Right lobe of liver (tissue), 6 donors: ENCODE results near the gene TM9SF2. TPM values are rescaled to one million over a fixed set of nuclear protein-coding genes. Genes with fewer than 3 reads are reported as not detected.
"Not testable (repeated sequence)": the region's sequence is repeated elsewhere in the genome, so short reads cannot be mapped to it uniquely, and the experiment has no call there.

ENCODE experiments used
- ATAC-seq, 4 donors: fragments of 200-7000 bp; cut with Tn5 transposase; one replicate each; pipeline ENCODE4 v1.9.1; 2020; ENCODE audit warnings: mild to moderate bottlenecking in 4 of 4, moderate library complexity in 4 of 4
- DNase-seq, 3 donors: peaks; one replicate each; pipeline ENCODE4 v3.0.0-alpha.2; 2020
- H3K27ac ChIP-seq, 3 donors: fragments of 200-600 bp; one replicate each; pipeline ENCODE4 v1.8.0; 2022
- H3K27me3 ChIP-seq, 2 donors: fragments of 200-600 bp; one replicate each; pipeline ENCODE4 v1.8.0; 2022
- H3K36me3 ChIP-seq, 4 donors: fragments of 200-600 bp; sonication (generic) in 1 of 4; one replicate each; pipeline versions ENCODE4 v1.5.1 to v1.8.0; 2017 to 2022; ENCODE audit warnings: control low read depth in 1 of 4
- H3K4me1 ChIP-seq, 4 donors: fragments of 200-600 bp; sonication (generic) in 1 of 4; one replicate each; pipeline versions ENCODE4 v1.5.1 to v1.8.0; 2017 to 2022; ENCODE audit warnings: control low read depth in 1 of 4
- H3K4me3 ChIP-seq, 3 donors: fragments of 200-600 bp; one replicate each; pipeline ENCODE4 v1.8.0; 2022
- H3K9me3 ChIP-seq, 4 donors: fragments of 200-600 bp; sonication (generic) in 1 of 4; one replicate each; pipeline versions ENCODE4 v1.5.1 to v1.8.0; 2017 to 2022; ENCODE audit warnings: control low read depth in 1 of 4
- CTCF ChIP-seq, 4 donors: fragments of 200-600 bp in 3 of 4; fragments of 450-650 bp in 1 of 4; IDR thresholded peaks; one replicate each; pipeline versions ENCODE4 v1.5.1 to v1.8.0; 2016 to 2022; ENCODE audit warnings: antibody characterized with exemption in 4 of 4, mild to moderate bottlenecking in 2 of 4
- POLR2A ChIP-seq: fragments of 450-650 bp; IDR thresholded peaks from one replicate; pipeline ENCODE4 v1.6.1; 2017; ENCODE audit warnings: antibody characterized with exemption, mild to moderate bottlenecking
- WGBS: methylation state at CpG from one replicate; pipeline ENCODE4 v1.1.6; 2018; ENCODE audit warnings: low coverage, low lambda C conversion rate; ENCODE audit not compliant: insufficient coverage; ENCODE audit errors: missing lambda C conversion rate; 5-methylcytosine and 5-hydroxymethylcytosine counted together
- intact Hi-C, 2 donors: fragments of 100-400 bp; cut with DNase I; formaldehyde crosslinking; loops; one replicate each; pipeline versions ENCODE4 v1.11.2 to v1.14.1; 2022
- long read RNA-seq: library from polyadenylated mRNA; unstranded; transcript quantifications from one replicate; pipeline ENCODE4 v2.0.0, GENCODE V29; 2019
- total RNA-seq, 6 experiments: library from RNA; depleted of rRNA in 2 of 6; stranded (reverse); fragments of >200 nt in 2 of 6; fragmentation: NEBNext Ultra II Directional in 3 of 6; extraction: Animal tissue kit (Norgen Biotek cat#: 25700) in 3 of 6; gene quantifications; one replicate each; pipeline versions ENCODE4 v1.1.0 to v1.2.4, GENCODE V29; 2016 to 2023
- donor health status: DM: no; HTN: yes; CAD: no.
- donor health status: DM: no; HTN: no; CAD: no.
- donor health status: DM: no; HTN: no; CAD: no.
- donor health status: DM: no; HTN: yes; CAD: no.
- donor health status: DM: no; HTN: yes; CAD: no.

The TM9SF2 gene
- 100 to 1,000 TPM in 1 of 6 experiments, 10 to 100 TPM in 5; 83.6 to 102 (median 92.2) TPM for total RNA-seq
- long read RNA-seq, transcript TM9SF2-201 (17 exons, 3,430 nt) = major isoform, 11 of 33 reads
- long read RNA-seq, partial matches to known transcripts = 21 of 33 reads
- long read RNA-seq, other reads (novel, unspliced or antisense) = 1 of 33 reads

- H3K4me1 ChIP-seq = peaks cover 0 to 56% (median 19%) of the 10 kb centered on the region in 4 donors
- ATAC-seq = peak; percentile 71 to 73 (median 72)
These were observed at the start of gene TM9SF2 for GRCh38 chr13:99501184-99501847. Gene TM9SF2 (plus strand): TSS chr13:99501472. CDS start chr13:99501607, 135 bp downstream.

GRCh38 chr13:99454518-99455183, 46.6 kb upstream of the TM9SF2 start:
- Histone ChIP-seq H3K27me3 (no peaks in the 10 kb centered on the region), H3K27ac (no peak overlapping the region), H3K36me3 (no peaks in the 10 kb centered on the region), H3K4me3 (no peak overlapping the region), H3K4me1 (no peaks in the 10 kb centered on the region), H3K9me3 (no peaks in the 10 kb centered on the region)
- intact Hi-C loops = no loop called here
- no peak for TF ChIP-seq POLR2A
- no peak for TF ChIP-seq CTCF (IDR thresholded peaks at IDR 0.05)
- no peak for ATAC-seq
- 77% methylated on average over 8 of the region's 9 CpGs for WGBS
- no peak for DNase-seq

More at GRCh38 chr13:99501184-99501847, at the start of gene TM9SF2:
- Histone ChIP-seq H3K4me3 (peak within 1 kb of the TSS; percentile 60 to 78 (median 70)), H3K36me3 (no peaks in the 10 kb centered on the region), H3K27ac (peak within 1 kb of the TSS; percentile 69 to 83 (median 76)), H3K27me3 (no peaks in the 10 kb centered on the region), H3K9me3 (no peaks in the 10 kb centered on the region)
- intact Hi-C loops = no loop called here
- WGBS = 0% methylated on average over 38 of the region's 55 CpGs
- peak; percentile 95 to 98 (median 97) for DNase-seq
- TF ChIP-seq CTCF (IDR thresholded peaks at IDR 0.05) (no peak), POLR2A (peak; percentile 67)

GRCh38 chr13:99459099-99459850, 42.0 kb upstream of the TM9SF2 start:
- DNase-seq = no peak
- Histone ChIP-seq H3K4me3 (no peak overlapping the region), H3K4me1 (no peaks in the 10 kb centered on the region), H3K9me3 (no peaks in the 10 kb centered on the region), H3K27ac (no peak overlapping the region), H3K36me3 (no peaks in the 10 kb centered on the region), H3K27me3 (no peaks in the 10 kb centered on the region)
- no peak for TF ChIP-seq CTCF (IDR thresholded peaks at IDR 0.05)
- TF ChIP-seq POLR2A = no peak
- intact Hi-C loops = no loop called here
- WGBS = 74% methylated on average over 10 of the region's 10 CpGs
- no peak for ATAC-seq

- 43% methylated on average over 3 of the region's 4 CpGs for WGBS
- intact Hi-C loops, H3K36me3 ChIP-seq, H3K9me3 ChIP-seq, DNase-seq, H3K4me1 ChIP-seq, H3K4me3 ChIP-seq, H3K27me3 ChIP-seq, H3K27ac ChIP-seq: not testable (repeated sequence)
- peak in 2 of 4 donors; percentile 27 to 57 for ATAC-seq
These were observed 40.5 kb upstream of the TM9SF2 start for GRCh38 chr13:99460802-99461201.
